ENCODE results near the gene DSN1.

The DSN1 gene

GRCh38 chr20:36806049-36806448 is 32.5 kb upstream of the DSN1 start:
- H3K27me3 ChIP-seq (ENCODE audit: insufficient read depth, low read length, poor library complexity, severe bottlenecking): no peaks in the 10 kb centered on the region
- no peak overlapping the region for H3K4me2 ChIP-seq (ENCODE audit: low read depth, low read length, poor library complexity, severe bottlenecking)
- no peaks in the 10 kb centered on the region for H3K4me1 ChIP-seq (ENCODE audit: insufficient read depth, low read length, poor library complexity, severe bottlenecking)
- H3K9me3 ChIP-seq (ENCODE audit: insufficient read depth, low read depth, low read length): no peaks in the 10 kb centered on the region
- no peaks in the 10 kb centered on the region for H3K9me2 ChIP-seq (replicated peaks; ENCODE audit: low read depth, low read length)
- no peaks in the 10 kb centered on the region for H3K79me2 ChIP-seq (ENCODE audit: insufficient read depth, low read length)
- H4K20me1 ChIP-seq (ENCODE audit: insufficient read depth, low read length, poor library complexity, severe bottlenecking): no peaks in the 10 kb centered on the region
- no peak overlapping the region for H3K4me3 ChIP-seq (ENCODE audit: low read length, poor library complexity, severe bottlenecking)
- no peak overlapping the region for H2AFZ ChIP-seq (ENCODE audit: low read length)
- H3F3A ChIP-seq (ENCODE audit: low read depth): no peaks in the 10 kb centered on the region
- no peak for TF ChIP-seq CTCF (conservative IDR thresholded peaks at IDR 0.05; ENCODE audit: low read length)
- TF ChIP-seq EZH2phosphoT487 (IDR thresholded peaks at IDR 0.05; ENCODE audit: borderline replicate concordance): no peak
- H3K9ac ChIP-seq (ENCODE audit: low read depth, low read length, poor library complexity, severe bottlenecking): no peak overlapping the region
- peaks cover 44% of the 10 kb centered on the region; the same call in 1 of the 2 replicates for H3K36me3 ChIP-seq (ENCODE audit: insufficient read depth, low read length)

GRCh38 chr20:36805396-36805795 is 31.8 kb upstream of the DSN1 start:
- no peaks in the 10 kb centered on the region for H3K9me3 ChIP-seq (ENCODE audit: insufficient read depth, low read depth, low read length)
- H3K9me2 ChIP-seq (replicated peaks; ENCODE audit: low read depth, low read length): no peaks in the 10 kb centered on the region
- H4K20me1 ChIP-seq (ENCODE audit: insufficient read depth, low read length, poor library complexity, severe bottlenecking): no peaks in the 10 kb centered on the region
- TF ChIP-seq CTCF (conservative IDR thresholded peaks at IDR 0.05; ENCODE audit: low read length) (no peak), EZH2phosphoT487 (IDR thresholded peaks at IDR 0.05; ENCODE audit: borderline replicate concordance) (no peak)
- no peaks in the 10 kb centered on the region for H3K4me1 ChIP-seq (ENCODE audit: insufficient read depth, low read length, poor library complexity, severe bottlenecking)
- no peak overlapping the region for H2AFZ ChIP-seq (ENCODE audit: low read length)
- H3F3A ChIP-seq (ENCODE audit: low read depth): no peaks in the 10 kb centered on the region
- H3K79me2 ChIP-seq (ENCODE audit: insufficient read depth, low read length): no peaks in the 10 kb centered on the region
- no peaks in the 10 kb centered on the region for H3K27me3 ChIP-seq (ENCODE audit: insufficient read depth, low read length, poor library complexity, severe bottlenecking)
- peaks cover 50% of the 10 kb centered on the region; the same call in 1 of the 2 replicates for H3K36me3 ChIP-seq (ENCODE audit: insufficient read depth, low read length)
- no peak overlapping the region for H3K4me3 ChIP-seq (ENCODE audit: low read length, poor library complexity, severe bottlenecking)
- no peak overlapping the region for H3K9ac ChIP-seq (ENCODE audit: low read depth, low read length, poor library complexity, severe bottlenecking)
- H3K4me2 ChIP-seq (ENCODE audit: low read depth, low read length, poor library complexity, severe bottlenecking): no peak overlapping the region

- Histone ChIP-seq H2AFZ (ENCODE audit: low read length) (no peak overlapping the region), H3K9ac (ENCODE audit: low read depth, low read length, poor library complexity, severe bottlenecking) (no peak overlapping the region), H3K4me2 (ENCODE audit: low read depth, low read length, poor library complexity, severe bottlenecking) (no peak overlapping the region), H3K9me3 (ENCODE audit: insufficient read depth, low read depth, low read length) (no peaks in the 10 kb centered on the region), H3K4me3 (ENCODE audit: low read length, poor library complexity, severe bottlenecking) (no peak overlapping the region), H3K79me2 (ENCODE audit: insufficient read depth, low read length) (no peaks in the 10 kb centered on the region), H3K9me2 (replicated peaks; ENCODE audit: low read depth, low read length) (no peaks in the 10 kb centered on the region), H4K20me1 (ENCODE audit: insufficient read depth, low read length, poor library complexity, severe bottlenecking) (no peaks in the 10 kb centered on the region), H3K36me3 (ENCODE audit: insufficient read depth, low read length) (peaks cover 50% of the 10 kb centered on the region; the same call in 1 of the 2 replicates), H3K4me1 (ENCODE audit: insufficient read depth, low read length, poor library complexity, severe bottlenecking) (no peaks in the 10 kb centered on the region), H3K27me3 (ENCODE audit: insufficient read depth, low read length, poor library complexity, severe bottlenecking) (no peaks in the 10 kb centered on the region), H3F3A (ENCODE audit: low read depth) (no peaks in the 10 kb centered on the region)
- TF ChIP-seq EZH2phosphoT487 (IDR thresholded peaks at IDR 0.05; ENCODE audit: borderline replicate concordance) (no peak), CTCF (conservative IDR thresholded peaks at IDR 0.05; ENCODE audit: low read length) (no peak)
These were observed 30.9 kb upstream of the DSN1 start for GRCh38 chr20:36804425-36804824.

All from Loucy (cell line).